Neuronal stem cell (in vitro differentiated cells): ENCODE data around the gene KRTAP21-3. TPM values are rescaled to one million over a fixed set of nuclear protein-coding genes. Genes with fewer than 3 reads are reported as not detected.
A peak's percentile ranks its signal among the peaks of the same experiment; 100 is the strongest.

Source experiments
- DNase-seq: peaks from one replicate; pipeline ENCODE4 v3.0.0-alpha.2; 2013; ENCODE audit warnings: low spot score
- H2AFZ ChIP-seq: one replicate; pipeline ENCODE4 v1.6.1; 2013; ENCODE audit warnings: mild to moderate bottlenecking, low read length, inconsistent platforms
- H2AK5ac ChIP-seq: 2 replicates; pipeline ENCODE4 v1.6.1; 2013; ENCODE audit warnings: low read depth, mild to moderate bottlenecking, inconsistent platforms, low read length, moderate library complexity, mixed read lengths
- H2BK120ac ChIP-seq: 2 replicates; pipeline ENCODE4 v1.6.1; 2013; ENCODE audit warnings: low read depth, mild to moderate bottlenecking, inconsistent platforms, low read length, moderate library complexity, mixed read lengths
- H2BK12ac ChIP-seq: one replicate; pipeline ENCODE4 v1.6.1; 2013; ENCODE audit warnings: low read length, inconsistent platforms
- H2BK15ac ChIP-seq: 2 replicates; pipeline ENCODE4 v1.6.1; 2013; ENCODE audit warnings: mild to moderate bottlenecking, low read length, inconsistent platforms, mixed read lengths
- H2BK5ac ChIP-seq: one replicate; pipeline ENCODE4 v1.6.1; 2013; ENCODE audit warnings: inconsistent platforms, mild to moderate bottlenecking, low read length, moderate library complexity
- H3K14ac ChIP-seq: one replicate; pipeline ENCODE4 v1.6.1; 2013; ENCODE audit warnings: low read length, inconsistent platforms
- H3K18ac ChIP-seq: 2 replicates; pipeline ENCODE4 v1.6.1; 2013; ENCODE audit warnings: low read length, inconsistent platforms
- H3K23ac ChIP-seq: 2 replicates; pipeline ENCODE4 v1.6.1; 2013; ENCODE audit warnings: low read depth, mild to moderate bottlenecking, mixed read lengths, low read length, inconsistent platforms; ENCODE audit not compliant: poor library complexity
- H3K27ac ChIP-seq: replicated peaks from 3 replicates; pipeline ENCODE4 v1.5.1; 2013; ENCODE audit warnings: low read length, inconsistent platforms
- H3K27me3 ChIP-seq, 3 experiments: 2 replicates each; pipeline ENCODE4 v1.6.1; 2013; ENCODE audit warnings: low read length in 3 of 3, mild to moderate bottlenecking in 2 of 3, inconsistent platforms in 1 of 3, low read depth in 1 of 3, mixed read lengths in 1 of 3, moderate library complexity in 1 of 3; ENCODE audit not compliant: control insufficient read depth in 3 of 3, insufficient read depth in 3 of 3
- H3K36me3 ChIP-seq, 2 donors: replicated peaks in 1 of 2; 2 replicates each; pipeline ENCODE4 v1.6.1; 2013; ENCODE audit warnings: low read length in 2 of 2; ENCODE audit not compliant: control insufficient read depth in 2 of 2, insufficient read depth in 2 of 2
- H3K4ac ChIP-seq: 2 replicates; pipeline ENCODE4 v1.6.1; 2013; ENCODE audit warnings: inconsistent platforms, mild to moderate bottlenecking, low read length, moderate library complexity
- H3K4me1 ChIP-seq, 2 donors: 1 replicate in 1 of 2; 2 replicates in 1 of 2; pipeline ENCODE4 v1.6.1; 2013; ENCODE audit warnings: low read length in 2 of 2, low read depth in 1 of 2; ENCODE audit not compliant: control insufficient read depth in 2 of 2, insufficient read depth in 1 of 2
- H3K4me2 ChIP-seq: one replicate; pipeline ENCODE4 v1.6.1; 2013; ENCODE audit warnings: mild to moderate bottlenecking, low read length, inconsistent platforms; ENCODE audit not compliant: insufficient read depth, poor library complexity, severe bottlenecking
- H3K4me3 ChIP-seq, 2 donors: 2 replicates each; pipeline ENCODE4 v1.5.1; 2013; ENCODE audit warnings: low read length in 2 of 2, mild to moderate bottlenecking in 2 of 2, inconsistent platforms in 1 of 2, moderate library complexity in 1 of 2
- H3K79me1 ChIP-seq: one replicate; pipeline ENCODE4 v1.6.1; 2013; ENCODE audit warnings: low read depth, mild to moderate bottlenecking, inconsistent platforms, low read length, moderate library complexity
- H3K9ac ChIP-seq: one replicate; pipeline ENCODE4 v1.6.1; 2013; ENCODE audit warnings: mild to moderate bottlenecking, low read depth, low read length, inconsistent platforms; ENCODE audit not compliant: poor library complexity
- H3K9me3 ChIP-seq, 2 donors: replicated peaks in 1 of 2; 2 replicates each; pipeline versions ENCODE3 to v1.6.1; 2013; ENCODE audit warnings: low read length in 2 of 2, mild to moderate bottlenecking in 2 of 2, inconsistent platforms in 1 of 2, low read depth in 1 of 2, mixed read lengths in 1 of 2, moderate library complexity in 1 of 2; ENCODE audit not compliant: control insufficient read depth in 2 of 2, insufficient read depth in 1 of 2
- H4K8ac ChIP-seq: one replicate; pipeline ENCODE4 v1.6.1; 2013; ENCODE audit warnings: low read depth, mild to moderate bottlenecking, inconsistent platforms, low read length, moderate library complexity
- H4K91ac ChIP-seq: one replicate; pipeline ENCODE4 v1.6.1; 2013; ENCODE audit warnings: low read length, low read depth, mild to moderate bottlenecking, inconsistent platforms; ENCODE audit not compliant: poor library complexity
- WGBS, 2 donors: extraction: QIAGEN DNeasy Blood & Tissue Kit; methylation state at CpG; one replicate each; pipeline ENCODE4 v1.1.7; 2013; ENCODE audit warnings: missing lambda C conversion rate in 2 of 2, mixed read lengths in 1 of 2; ENCODE audit not compliant: insufficient read length in 2 of 2, insufficient replicate concordance in 1 of 2; ENCODE audit errors: extremely low coverage in 2 of 2; 5-methylcytosine and 5-hydroxymethylcytosine counted together
- small RNA-seq: library from polyadenylated mRNA; stranded (forward); fragments of <200 nt; extraction: miRNeasy Mini kit (QIAGEN cat#:217004); gene quantifications from one replicate; pipeline ENCODE3, GENCODE V24; 2013; ENCODE audit not compliant: insufficient read depth

Gene KRTAP21-3

GRCh38 chr21:30674312-30674711 lies 44.3 kb downstream of the KRTAP21-3 start:
- no peaks in the 10 kb centered on the region for H3K4me1 ChIP-seq
- no peak overlapping the region for H2BK12ac ChIP-seq
- H4K91ac ChIP-seq, result no peak overlapping the region
- H3K79me1 ChIP-seq, result no peaks in the 10 kb centered on the region
- H2BK15ac ChIP-seq, result no peak overlapping the region
- H3K27ac ChIP-seq, result no peak overlapping the region
- no peak overlapping the region for H3K4ac ChIP-seq
- no peak overlapping the region for H3K14ac ChIP-seq
- no peak overlapping the region for H2AFZ ChIP-seq
- no peak overlapping the region for H3K9ac ChIP-seq
- no peak for DNase-seq
- WGBS, 2 donors, result no CpG with 5 or more reads among the region's 1 CpG
- H3K27me3 ChIP-seq, result no peaks in the 10 kb centered on the region
- H3K9me3 ChIP-seq, result peaks cover 0 to 2% of the 10 kb centered on the region in 2 donors
- H2AK5ac ChIP-seq, result no peak overlapping the region
- H3K18ac ChIP-seq, result no peak overlapping the region
- no peak overlapping the region for H2BK5ac ChIP-seq
- no peak overlapping the region for H3K4me3 ChIP-seq
- H3K36me3 ChIP-seq, result no peaks in the 10 kb centered on the region
- no peak overlapping the region for H3K23ac ChIP-seq
- no peak overlapping the region for H2BK120ac ChIP-seq
- H4K8ac ChIP-seq, result no peak overlapping the region
- no peak overlapping the region for H3K4me2 ChIP-seq

- Histone ChIP-seq H2AK5ac (no peak overlapping the region), H4K8ac (no peak overlapping the region), H3K4me3 (no peak overlapping the region), H2BK5ac (no peak overlapping the region), H2BK120ac (no peak overlapping the region), H3K36me3 (no peaks in the 10 kb centered on the region), H3K27me3 (no peaks in the 10 kb centered on the region), H3K23ac (no peak overlapping the region), H3K4ac (no peak overlapping the region), H4K91ac (no peak overlapping the region), H2BK12ac (no peak overlapping the region), H3K18ac (no peak overlapping the region), H3K9ac (no peak overlapping the region), H3K9me3 (peaks cover 0 to 2% of the 10 kb centered on the region in 2 donors), H3K14ac (no peak overlapping the region), H3K4me2 (no peak overlapping the region), H3K4me1 (peaks cover 0 to 3% of the 10 kb centered on the region in 2 donors), H2BK15ac (no peak overlapping the region), H3K27ac (no peak overlapping the region), H3K79me1 (no peaks in the 10 kb centered on the region), H2AFZ (no peak overlapping the region)
- DNase-seq, result no peak
- no CpG with 5 or more reads among the region's 2 CpGs for WGBS, 2 donors
Measured at GRCh38 chr21:30672985-30673650, 45.5 kb downstream of the KRTAP21-3 start.

GRCh38 chr21:30668776-30669175 lies 49.8 kb downstream of the KRTAP21-3 start:
- peaks cover 0 to 3% of the 10 kb centered on the region in 2 donors for H3K4me1 ChIP-seq
- H3K18ac ChIP-seq, result peak overlapping the region; percentile 9
- no peak overlapping the region for H3K23ac ChIP-seq
- no peak overlapping the region for H2BK15ac ChIP-seq
- no peak for DNase-seq
- H3K9ac ChIP-seq, result no peak overlapping the region
- no peak overlapping the region for H2AK5ac ChIP-seq
- no peak overlapping the region for H2BK5ac ChIP-seq
- H3K79me1 ChIP-seq, result no peaks in the 10 kb centered on the region
- no peak overlapping the region for H3K4ac ChIP-seq
- no peak overlapping the region for H3K4me3 ChIP-seq
- no peaks in the 10 kb centered on the region for H3K9me3 ChIP-seq
- H3K36me3 ChIP-seq, result no peaks in the 10 kb centered on the region
- H3K27me3 ChIP-seq, result no peaks in the 10 kb centered on the region
- no peak overlapping the region for H4K8ac ChIP-seq
- no peak overlapping the region for H4K91ac ChIP-seq
- H3K4me2 ChIP-seq, result no peak overlapping the region
- no peak overlapping the region for H2BK12ac ChIP-seq
- H2BK120ac ChIP-seq, result no peak overlapping the region
- no peak overlapping the region for H3K14ac ChIP-seq
- no CpG with 5 or more reads among the region's 1 CpG for WGBS, 2 donors
- no peak overlapping the region for H2AFZ ChIP-seq
- no peak overlapping the region for H3K27ac ChIP-seq

Small RNA genes lying within 50 kb of the gene (small RNA-seq; reads per million reads assigned to genes)
- gene AP000244.1 (not detected), gene KRTAP21-3 (not detected)
